WTC11 (cell line): ENCODE measurements around the gene IRF2BP2. TPM values are rescaled to one million over a fixed set of nuclear protein-coding genes. Genes with fewer than 3 reads are reported as not detected.

ENCODE experiments used
- ATAC-seq: fragments of 200-7000 bp; cut with Tn5 transposase; 2 replicates; pipeline ENCODE4 v1.10.0; 2021; ENCODE audit warnings: mild to moderate bottlenecking, moderate library complexity
- CTCF ChIA-PET: fragments of 300-600 bp; sonication (Branson Sonifier 250); formaldehyde crosslinking; loops from one replicate; lab custom pipeline; 2021; ENCODE audit warnings: antibody characterized with exemption; lab: Charles Lee
- POLR2A ChIA-PET: fragments of 350-600 bp; sonication (Branson Sonifier 250); formaldehyde crosslinking; loops from one replicate; lab custom pipeline; 2021; ENCODE audit warnings: antibody characterized with exemption; lab: Charles Lee
- DNase-seq: peaks from one replicate; pipeline ENCODE4 v3.0.0; 2021; ENCODE audit warnings: low spot score
- H3K27ac Mint-ChIP-seq: 2 replicates; pipeline ENCODE4 v1.8.0; 2021; ENCODE audit warnings: mixed read lengths
- H3K27me3 Mint-ChIP-seq: 2 replicates; pipeline ENCODE4 v1.8.0; 2021; ENCODE audit warnings: low read depth, mild to moderate bottlenecking, moderate library complexity, mixed read lengths
- H3K36me3 Mint-ChIP-seq: 2 replicates; pipeline ENCODE4 v1.8.0; 2021; ENCODE audit warnings: mixed read lengths
- H3K4me1 Mint-ChIP-seq: 2 replicates; pipeline ENCODE4 v1.8.0; 2022; ENCODE audit warnings: mixed read lengths
- H3K4me3 Mint-ChIP-seq: 2 replicates; pipeline ENCODE4 v1.8.0; 2021; ENCODE audit warnings: mild to moderate bottlenecking, moderate library complexity, mixed read lengths
- H3K9me3 Mint-ChIP-seq: 2 replicates; pipeline ENCODE4 v1.8.0; 2021; ENCODE audit warnings: mixed read lengths
- ARID4B ChIP-seq: sonication (generic); formaldehyde crosslinking; IDR thresholded peaks from 2 replicates; pipeline ENCODE4 v1.8.0; 2023; ENCODE audit warnings: missing genetic modification reagents, mild to moderate bottlenecking, borderline replicate concordance
- ATF1 ChIP-seq: sonication (generic); formaldehyde crosslinking; IDR thresholded peaks from 2 replicates; pipeline ENCODE4 v1.8.1; 2023; ENCODE audit warnings: mild to moderate bottlenecking, moderate library complexity, missing genetic modification reagents
- CREM ChIP-seq: sonication (generic); formaldehyde crosslinking; IDR thresholded peaks from 2 replicates; pipeline ENCODE4 v1.8.1; 2022; ENCODE audit warnings: mild to moderate bottlenecking, missing genetic modification reagents, moderate library complexity
- CTCF ChIP-seq: fragments of 200-600 bp; IDR thresholded peaks from 2 replicates; pipeline ENCODE4 v1.8.0; 2022; ENCODE audit warnings: antibody characterized with exemption
- IRF1 ChIP-seq: sonication (generic); formaldehyde crosslinking; IDR thresholded peaks from 2 replicates; pipeline ENCODE4 v1.8.0; 2023; ENCODE audit warnings: missing genetic modification reagents
- JUN ChIP-seq: sonication (generic); formaldehyde crosslinking; IDR thresholded peaks from 2 replicates; pipeline ENCODE4 v1.8.0; 2023; ENCODE audit warnings: mild to moderate bottlenecking, missing genetic modification reagents
- NR2C2 ChIP-seq: sonication (generic); formaldehyde crosslinking; IDR thresholded peaks from 2 replicates; pipeline ENCODE4 v1.8.0; 2022; ENCODE audit warnings: mild to moderate bottlenecking, missing genetic modification reagents
- NR3C1 ChIP-seq: sonication (generic); formaldehyde crosslinking; conservative IDR thresholded peaks from 2 replicates; pipeline ENCODE4 v1.8.1; 2023; ENCODE audit warnings: low read depth, mild to moderate bottlenecking, missing genetic modification reagents
- RELA ChIP-seq: sonication (generic); formaldehyde crosslinking; IDR thresholded peaks from 2 replicates; pipeline ENCODE4 v1.8.1; 2022; ENCODE audit warnings: missing genetic modification reagents, mild to moderate bottlenecking, borderline replicate concordance
- USF1 ChIP-seq: sonication (generic); formaldehyde crosslinking; IDR thresholded peaks from 2 replicates; pipeline ENCODE4 v1.8.0; 2022; ENCODE audit warnings: mild to moderate bottlenecking, missing genetic modification reagents
- ZBTB21 ChIP-seq: sonication (generic); formaldehyde crosslinking; IDR thresholded peaks from 2 replicates; pipeline ENCODE4 v1.8.1; 2023; ENCODE audit warnings: mild to moderate bottlenecking, missing genetic modification reagents, borderline replicate concordance
- ZNF423 ChIP-seq: fragments of 250-450 bp; sonication (Bioruptor Pico); IDR thresholded peaks from 2 replicates; pipeline ENCODE4 v2.1.2; 2022; ENCODE audit warnings: mild to moderate bottlenecking, moderate library complexity
- ZNF425 ChIP-seq: fragments of 250-450 bp; sonication (Bioruptor Pico); conservative IDR thresholded peaks from 2 replicates; pipeline ENCODE4 v1.9.0; 2021; ENCODE audit warnings: mild to moderate bottlenecking
- ZNF512 ChIP-seq: sonication (generic); formaldehyde crosslinking; IDR thresholded peaks from 2 replicates; pipeline ENCODE4 v1.8.1; 2022; ENCODE audit warnings: missing genetic modification reagents, borderline replicate concordance
- total RNA-seq: library from RNA; stranded (reverse); gene quantifications from 3 replicates; pipeline ENCODE4 v1.2.3, GENCODE V29; 2021
- TF ChIP-seq, protein P1 (sequence below): sonication (generic); formaldehyde crosslinking; IDR thresholded peaks from 2 replicates; pipeline ENCODE4 v1.8.1; 2022; ENCODE audit warnings: mild to moderate bottlenecking, missing genetic modification reagents, moderate library complexity, borderline replicate concordance
- TF ChIP-seq, protein P2 (sequence below): fragments of 250-450 bp; sonication (Bioruptor Pico); IDR thresholded peaks from 2 replicates; pipeline ENCODE4 v1.9.0; 2021; ENCODE audit warnings: moderate library complexity, mild to moderate bottlenecking, inconsistent platforms, borderline replicate concordance
- TF ChIP-seq, protein P3 (sequence below): sonication (generic); formaldehyde crosslinking; conservative IDR thresholded peaks from 2 replicates; pipeline ENCODE4 v1.8.1; 2023; ENCODE audit warnings: mild to moderate bottlenecking, low read depth, missing genetic modification reagents, moderate library complexity

Gene IRF2BP2
- total RNA-seq, 1 experiment from 2014 or later, result 70.9 TPM

GRCh38 chr1:234584420-234584805, 25.6 kb downstream of the IRF2BP2 start:
- ATAC-seq (no peak), DNase-seq (no peak)
- H3K27me3 Mint-ChIP-seq, result no peaks in the 10 kb centered on the region; the same call in 1 of the 2 replicates
- TF ChIP-seq CREM (CRISPR knock-in tag) (no peak), NR2C2 (no peak), ZNF423 (CRISPR knock-in tag) (no peak), CTCF (no peak), USF1 (CRISPR knock-in tag) (no peak), JUN (CRISPR knock-in tag) (no peak), NR3C1 (CRISPR knock-in tag) (no peak), ATF1 (no peak), ZNF512 (CRISPR knock-in tag) (no peak), ZBTB21 (no peak), ZNF425 (CRISPR knock-in tag) (no peak), RELA (CRISPR knock-in tag) (no peak), IRF1 (CRISPR knock-in tag) (no peak), ARID4B (CRISPR knock-in tag) (no peak)
- TF ChIP-seq, protein P1, sequence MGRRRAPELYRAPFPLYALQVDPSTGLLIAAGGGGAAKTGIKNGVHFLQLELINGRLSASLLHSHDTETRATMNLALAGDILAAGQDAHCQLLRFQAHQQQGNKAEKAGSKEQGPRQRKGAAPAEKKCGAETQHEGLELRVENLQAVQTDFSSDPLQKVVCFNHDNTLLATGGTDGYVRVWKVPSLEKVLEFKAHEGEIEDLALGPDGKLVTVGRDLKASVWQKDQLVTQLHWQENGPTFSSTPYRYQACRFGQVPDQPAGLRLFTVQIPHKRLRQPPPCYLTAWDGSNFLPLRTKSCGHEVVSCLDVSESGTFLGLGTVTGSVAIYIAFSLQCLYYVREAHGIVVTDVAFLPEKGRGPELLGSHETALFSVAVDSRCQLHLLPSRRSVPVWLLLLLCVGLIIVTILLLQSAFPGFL, result no peak
- TF ChIP-seq, protein P2, sequence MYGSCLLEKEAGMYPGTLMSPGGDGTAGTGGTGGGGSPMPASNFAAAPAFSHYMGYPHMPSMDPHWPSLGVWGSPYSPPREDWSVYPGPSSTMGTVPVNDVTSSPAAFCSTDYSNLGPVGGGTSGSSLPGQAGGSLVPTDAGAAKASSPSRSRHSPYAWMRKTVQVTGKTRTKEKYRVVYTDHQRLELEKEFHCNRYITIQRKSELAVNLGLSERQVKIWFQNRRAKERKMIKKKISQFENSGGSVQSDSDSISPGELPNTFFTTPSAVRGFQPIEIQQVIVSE (CRISPR knock-in tag), result no peak
- TF ChIP-seq, protein P3, sequence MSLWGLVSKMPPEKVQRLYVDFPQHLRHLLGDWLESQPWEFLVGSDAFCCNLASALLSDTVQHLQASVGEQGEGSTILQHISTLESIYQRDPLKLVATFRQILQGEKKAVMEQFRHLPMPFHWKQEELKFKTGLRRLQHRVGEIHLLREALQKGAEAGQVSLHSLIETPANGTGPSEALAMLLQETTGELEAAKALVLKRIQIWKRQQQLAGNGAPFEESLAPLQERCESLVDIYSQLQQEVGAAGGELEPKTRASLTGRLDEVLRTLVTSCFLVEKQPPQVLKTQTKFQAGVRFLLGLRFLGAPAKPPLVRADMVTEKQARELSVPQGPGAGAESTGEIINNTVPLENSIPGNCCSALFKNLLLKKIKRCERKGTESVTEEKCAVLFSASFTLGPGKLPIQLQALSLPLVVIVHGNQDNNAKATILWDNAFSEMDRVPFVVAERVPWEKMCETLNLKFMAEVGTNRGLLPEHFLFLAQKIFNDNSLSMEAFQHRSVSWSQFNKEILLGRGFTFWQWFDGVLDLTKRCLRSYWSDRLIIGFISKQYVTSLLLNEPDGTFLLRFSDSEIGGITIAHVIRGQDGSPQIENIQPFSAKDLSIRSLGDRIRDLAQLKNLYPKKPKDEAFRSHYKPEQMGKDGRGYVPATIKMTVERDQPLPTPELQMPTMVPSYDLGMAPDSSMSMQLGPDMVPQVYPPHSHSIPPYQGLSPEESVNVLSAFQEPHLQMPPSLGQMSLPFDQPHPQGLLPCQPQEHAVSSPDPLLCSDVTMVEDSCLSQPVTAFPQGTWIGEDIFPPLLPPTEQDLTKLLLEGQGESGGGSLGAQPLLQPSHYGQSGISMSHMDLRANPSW (CRISPR knock-in tag), result no peak
- H3K36me3 Mint-ChIP-seq, result no peaks in the 10 kb centered on the region
- H3K4me1 Mint-ChIP-seq, result no peaks in the 10 kb centered on the region
- CTCF ChIA-PET, result interaction anchor here (1.0 to 1.3 kb wide), 4 partner anchors 13 to 85 kb away, joined by 4 to 6 read pairs (median 5); no protein-coding TSS in a partner anchor
- H3K9me3 Mint-ChIP-seq, result no peaks in the 10 kb centered on the region; the same call in 1 of the 2 replicates
- POLR2A ChIA-PET, result interaction anchor here (0.6 kb wide), 1 partner anchor 158 kb away, joined by 3 read pairs; no protein-coding TSS in a partner anchor
- no peak overlapping the region for H3K27ac Mint-ChIP-seq
- H3K4me3 Mint-ChIP-seq, result no peak overlapping the region
